Mucosa of stomach (tissue), 1 donor: ENCODE data around the gene FOXO6.

Experiments
- H3K27me3 ChIP-seq: one replicate; pipeline ENCODE4 v1.7.0; 2013; ENCODE audit warnings: mild to moderate bottlenecking, low read length; ENCODE audit not compliant: control insufficient read depth, insufficient read depth
- H3K36me3 ChIP-seq: one replicate; pipeline ENCODE4 v1.7.0; 2013; ENCODE audit warnings: low read length; ENCODE audit not compliant: control insufficient read depth, insufficient read depth
- H3K4me1 ChIP-seq: one replicate; pipeline ENCODE4 v1.7.0; 2013; ENCODE audit warnings: mild to moderate bottlenecking, low read length; ENCODE audit not compliant: control insufficient read depth, insufficient read depth
- H3K4me3 ChIP-seq: one replicate; pipeline ENCODE4 v1.7.0; 2013; ENCODE audit warnings: low read length
- H3K9ac ChIP-seq: one replicate; pipeline ENCODE4 v1.7.0; 2013; ENCODE audit warnings: mild to moderate bottlenecking, low read length, moderate library complexity
- H3K9me3 ChIP-seq: one replicate; pipeline ENCODE4 v1.7.0; 2013; ENCODE audit warnings: mild to moderate bottlenecking, low read length, moderate library complexity; ENCODE audit not compliant: control insufficient read depth
- donor health status: Pancreatic carcinoma.

FOXO6 gene

DNA sequence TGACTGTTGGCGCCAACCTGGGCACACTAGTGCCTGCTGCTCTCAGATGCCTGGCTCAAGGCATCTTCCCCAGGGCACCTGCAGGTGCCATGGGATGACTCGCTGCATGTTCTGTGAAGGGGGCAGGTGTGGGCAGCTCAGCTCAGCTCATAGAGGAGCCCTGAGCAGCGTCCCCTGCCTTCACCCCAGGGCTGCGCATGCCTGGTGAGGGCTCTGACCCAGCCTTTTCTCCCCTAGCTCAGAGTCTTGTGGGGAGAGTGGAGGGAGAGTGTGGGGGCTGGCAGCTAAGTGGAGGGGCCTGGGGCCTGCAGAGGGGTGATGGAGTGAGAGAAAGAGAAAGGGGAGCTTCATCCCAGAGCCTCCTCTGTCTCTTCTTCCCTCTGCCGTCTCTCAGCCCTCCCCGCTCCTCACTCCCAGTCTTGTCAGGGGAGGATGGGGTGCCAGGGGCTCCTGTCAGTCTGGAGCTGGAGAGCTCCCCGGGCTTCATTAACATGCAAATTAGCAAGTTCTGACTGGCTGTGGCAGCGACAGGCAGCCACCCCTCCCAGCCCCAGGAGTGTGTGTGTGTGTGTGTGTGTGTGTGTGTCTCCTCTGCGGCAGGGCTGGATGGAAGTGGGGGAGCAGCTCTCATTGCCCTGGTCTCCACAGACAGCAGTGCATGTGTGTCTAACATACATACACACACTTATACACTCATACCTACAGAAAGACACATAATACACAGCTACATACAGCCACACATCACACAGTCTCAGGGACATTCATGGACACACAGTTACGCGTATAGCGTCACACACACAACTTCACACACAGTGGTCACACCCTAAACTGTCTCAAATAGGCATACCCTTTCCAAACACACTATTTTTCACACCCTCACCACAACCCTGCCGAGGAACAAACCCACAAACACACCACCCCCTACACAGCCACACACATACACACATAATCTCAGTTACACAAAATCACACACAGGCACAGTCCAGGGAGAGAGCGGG is 34.0 kb downstream of the FOXO6 start:
- Histone ChIP-seq H3K9ac (no peak overlapping the region), H3K4me1 (no peaks in the 10 kb centered on the region), H3K9me3 (no peaks in the 10 kb centered on the region)

DNA sequence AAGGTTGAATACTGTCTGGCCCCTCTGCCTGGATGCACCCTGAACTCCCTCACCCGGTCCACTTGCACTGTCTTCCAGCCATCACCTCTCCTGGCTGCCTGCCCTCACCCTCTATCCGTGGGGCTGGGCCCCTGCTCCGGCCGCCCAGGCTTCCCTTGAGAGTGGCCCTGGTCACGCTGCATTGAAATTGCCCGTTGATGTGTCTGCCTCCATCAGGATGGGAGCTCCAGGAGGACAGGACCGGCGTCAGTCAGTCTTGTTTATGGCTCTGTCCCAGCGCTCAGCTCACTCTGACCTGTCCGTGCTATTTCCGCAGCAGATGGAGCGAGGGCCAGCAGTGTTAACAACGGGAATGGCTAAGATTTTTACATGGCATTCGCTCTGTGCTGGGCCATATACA is 34.9 kb downstream of the FOXO6 start:
- Histone ChIP-seq H3K9me3 (no peaks in the 10 kb centered on the region), H3K27me3 (peaks cover 21% of the 10 kb centered on the region), H3K9ac (no peak overlapping the region), H3K36me3 (no peaks in the 10 kb centered on the region), H3K4me1 (no peaks in the 10 kb centered on the region), H3K4me3 (no peak overlapping the region)

More for the DNA sequence above, 34.0 kb downstream of the FOXO6 start:
- Histone ChIP-seq H3K27me3 (peaks cover 21% of the 10 kb centered on the region), H3K4me3 (no peak overlapping the region), H3K36me3 (no peaks in the 10 kb centered on the region)

DNA sequence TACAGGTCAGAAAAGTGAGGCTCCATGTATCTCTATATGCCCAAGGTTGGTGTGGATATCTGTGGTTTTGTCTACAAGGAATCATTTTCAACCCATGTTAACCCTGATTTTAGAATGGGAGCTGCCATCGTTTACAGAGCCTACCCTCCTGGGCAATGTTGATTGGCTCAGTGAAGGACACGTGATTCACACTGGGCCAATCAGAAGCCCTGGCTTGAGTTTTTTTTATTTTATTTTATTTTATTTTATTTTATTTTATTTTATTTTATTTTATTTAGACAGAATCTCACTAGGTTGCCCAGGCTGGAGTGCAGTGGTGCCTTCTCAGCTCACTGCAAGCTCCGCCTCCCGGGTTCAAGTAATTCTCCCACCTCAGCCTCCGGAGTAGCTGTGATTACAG is 35.8 kb downstream of the FOXO6 start:
- Histone ChIP-seq H3K4me1 (no peaks in the 10 kb centered on the region), H3K36me3 (no peaks in the 10 kb centered on the region), H3K9ac (no peak overlapping the region), H3K4me3 (no peak overlapping the region), H3K27me3 (peaks cover 21% of the 10 kb centered on the region), H3K9me3 (no peaks in the 10 kb centered on the region)

DNA sequence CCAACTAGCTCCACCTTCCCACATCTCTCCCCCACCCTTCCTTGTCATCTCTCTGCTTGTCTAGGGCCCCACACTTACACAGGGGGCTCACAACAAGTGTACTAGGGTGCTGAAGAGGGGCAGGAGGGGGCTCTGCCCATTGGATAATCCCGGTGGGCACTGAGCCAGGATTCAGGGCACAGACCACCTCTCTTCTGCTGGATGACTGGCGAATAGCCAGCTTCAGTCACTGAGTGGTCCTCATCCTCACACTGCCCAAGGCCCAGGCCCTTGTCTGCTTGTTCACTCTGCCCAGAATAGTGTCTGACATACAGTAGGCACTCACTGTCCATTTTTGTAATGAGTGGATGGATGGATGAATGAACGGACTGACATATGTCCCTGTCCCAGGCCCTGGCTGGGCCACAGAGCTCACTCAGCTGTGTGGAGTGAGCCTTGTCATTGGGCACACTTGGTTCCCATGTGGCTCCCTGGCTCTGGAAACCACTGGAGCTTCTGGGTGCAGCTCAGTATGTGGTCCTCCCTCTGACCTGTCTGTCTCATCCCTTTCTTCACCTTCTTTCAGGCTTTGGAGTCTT is 36.6 kb downstream of the FOXO6 start:
- Histone ChIP-seq H3K9ac (no peak overlapping the region), H3K27me3 (peaks cover 21% of the 10 kb centered on the region), H3K4me1 (no peaks in the 10 kb centered on the region), H3K4me3 (no peak overlapping the region), H3K36me3 (no peaks in the 10 kb centered on the region), H3K9me3 (no peaks in the 10 kb centered on the region)

DNA sequence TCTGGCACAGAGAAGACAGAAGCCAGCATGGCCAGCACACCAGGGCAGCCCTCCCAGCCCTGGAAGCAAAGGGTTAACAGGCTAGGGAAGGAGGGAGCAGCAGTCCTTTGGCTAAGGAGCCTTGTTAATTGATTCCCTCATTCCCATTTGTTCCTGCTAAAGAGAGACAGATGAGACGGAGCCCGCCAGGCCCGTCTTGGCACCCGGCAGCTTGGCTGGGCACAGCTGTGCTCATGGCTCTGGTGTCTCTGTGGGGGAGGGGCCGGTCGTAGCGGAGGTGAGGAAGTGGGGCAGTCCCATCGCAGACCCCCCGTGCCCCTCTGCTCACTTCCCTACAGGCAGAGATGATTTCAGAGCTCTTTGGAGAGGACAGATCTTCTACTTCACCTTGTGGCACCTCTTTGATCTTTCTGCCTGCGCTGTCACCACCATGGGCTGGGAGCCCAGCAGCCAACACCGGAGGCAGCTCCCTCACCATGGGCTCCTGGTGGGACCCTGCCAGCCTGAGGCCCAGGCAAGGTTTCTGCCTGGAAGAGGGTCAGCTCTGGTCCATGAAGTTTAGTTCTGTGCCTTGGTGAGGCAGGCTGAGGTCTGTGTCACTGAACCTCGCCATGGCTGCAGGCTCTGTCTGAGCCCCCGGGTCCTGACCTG is 38.0 kb downstream of the FOXO6 start:
- H3K9me3 ChIP-seq, result no peaks in the 10 kb centered on the region
- no peaks in the 10 kb centered on the region for H3K36me3 ChIP-seq
- no peak overlapping the region for H3K4me3 ChIP-seq
- peaks cover 29% of the 10 kb centered on the region for H3K27me3 ChIP-seq
- H3K4me1 ChIP-seq, result no peaks in the 10 kb centered on the region
- H3K9ac ChIP-seq, result no peak overlapping the region

DNA sequence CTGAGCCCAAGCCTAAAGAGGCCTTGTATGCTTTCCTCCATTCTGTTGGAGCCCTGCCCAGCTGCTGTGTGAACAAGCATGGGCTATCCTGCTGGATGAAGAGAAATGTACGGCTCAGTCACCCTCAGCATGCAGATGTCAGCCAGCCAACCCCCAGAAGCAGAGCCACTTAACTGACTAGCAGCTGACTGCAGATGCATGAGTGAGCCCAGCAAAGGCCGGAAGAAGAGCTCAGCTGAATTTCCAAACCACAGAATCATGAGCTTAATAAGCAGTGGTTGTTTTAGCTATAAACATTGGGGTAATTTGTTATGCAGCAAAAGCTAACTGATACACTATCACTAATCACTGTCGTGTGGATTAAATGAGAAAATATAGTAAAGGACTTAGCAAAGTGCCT is 39.0 kb downstream of the FOXO6 start:
- H3K36me3 ChIP-seq, result no peaks in the 10 kb centered on the region
- no peaks in the 10 kb centered on the region for H3K4me1 ChIP-seq
- no peak overlapping the region for H3K4me3 ChIP-seq
- H3K9me3 ChIP-seq, result no peaks in the 10 kb centered on the region
- H3K9ac ChIP-seq, result no peak overlapping the region
- H3K27me3 ChIP-seq, result peaks cover 26% of the 10 kb centered on the region

DNA sequence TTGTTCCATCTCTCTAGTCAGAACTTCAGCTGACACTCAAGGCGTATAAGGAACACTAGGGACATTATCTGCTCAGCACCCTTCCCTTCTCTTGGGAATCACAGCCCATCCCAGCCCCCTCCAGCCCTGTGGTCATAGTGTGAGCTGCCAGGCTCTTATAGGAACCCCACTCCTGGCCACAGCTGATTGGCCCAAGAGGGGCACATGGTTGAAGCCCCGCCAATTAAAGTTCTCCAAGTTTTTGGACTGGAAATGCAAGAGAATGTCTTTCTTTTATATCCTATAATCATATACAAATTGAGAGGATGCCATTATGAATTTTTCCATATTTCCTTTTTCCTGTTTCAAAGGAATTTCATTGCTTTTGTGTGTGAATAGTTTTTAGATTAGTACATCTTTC is 40.7 kb downstream of the FOXO6 start:
- Histone ChIP-seq H3K4me1 (no peaks in the 10 kb centered on the region), H3K36me3 (no peaks in the 10 kb centered on the region), H3K4me3 (no peak overlapping the region), H3K9me3 (no peaks in the 10 kb centered on the region), H3K9ac (no peak overlapping the region), H3K27me3 (peaks cover 15% of the 10 kb centered on the region)

DNA sequence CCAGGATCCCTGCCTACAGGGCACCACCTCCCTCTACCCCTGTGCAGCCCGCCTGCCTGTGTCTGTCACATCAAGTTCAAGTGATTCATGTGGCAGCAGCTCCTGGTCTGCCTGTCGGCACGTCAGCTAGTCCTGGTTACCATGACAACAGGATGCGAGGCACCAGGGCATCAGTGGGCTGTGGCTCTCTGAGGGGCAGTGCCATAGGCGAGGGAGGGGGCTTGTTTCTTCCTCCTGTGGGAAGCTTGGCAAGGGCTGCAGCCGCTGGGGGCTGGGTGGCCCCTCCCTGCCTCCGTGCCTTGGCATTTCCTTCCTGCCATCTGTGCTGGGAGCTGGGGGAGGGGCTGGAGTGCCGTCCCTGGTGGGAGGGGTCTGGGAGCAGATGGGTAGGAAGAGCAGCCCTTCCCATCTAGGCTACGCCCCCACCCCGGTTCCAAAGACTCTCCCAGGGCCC is 43.1 kb downstream of the FOXO6 start:
- no peaks in the 10 kb centered on the region for H3K4me1 ChIP-seq
- peaks cover 29% of the 10 kb centered on the region for H3K27me3 ChIP-seq
- H3K9me3 ChIP-seq, result no peaks in the 10 kb centered on the region
- H3K4me3 ChIP-seq, result no peak overlapping the region
- H3K9ac ChIP-seq, result no peak overlapping the region
- no peaks in the 10 kb centered on the region for H3K36me3 ChIP-seq

DNA sequence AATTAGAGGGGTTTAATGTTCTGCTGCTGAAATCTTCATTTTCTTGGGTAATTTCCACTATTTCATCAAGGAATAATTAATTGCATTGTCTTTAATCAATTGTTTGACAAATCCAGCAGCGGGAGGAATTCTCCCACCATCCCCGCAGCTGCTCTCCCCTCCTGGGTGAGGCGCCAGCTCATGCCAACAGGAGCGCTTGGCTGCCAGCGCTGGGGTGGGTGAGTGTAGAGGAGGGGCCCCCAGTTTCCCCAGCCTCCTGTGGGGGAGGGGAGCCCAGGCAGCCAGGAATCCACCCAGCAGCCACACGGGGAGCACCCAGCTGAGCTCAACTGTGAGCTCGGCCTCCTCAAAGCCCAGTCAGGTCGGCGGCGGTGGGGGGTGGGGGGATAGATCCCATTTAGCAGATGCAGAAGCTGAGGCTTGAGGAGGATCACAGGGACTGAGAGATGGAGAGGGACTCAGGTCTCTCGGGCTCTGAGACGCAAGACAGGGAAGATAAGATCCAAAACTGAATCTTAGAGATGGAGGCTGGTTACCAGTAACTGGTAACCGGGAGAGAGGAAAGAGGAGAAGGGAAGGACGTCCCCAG is 46.5 kb downstream of the FOXO6 start:
- Histone ChIP-seq H3K4me1 (no peaks in the 10 kb centered on the region), H3K36me3 (no peaks in the 10 kb centered on the region), H3K27me3 (peaks cover 30% of the 10 kb centered on the region), H3K9me3 (no peaks in the 10 kb centered on the region), H3K4me3 (no peak overlapping the region), H3K9ac (no peak overlapping the region)

DNA sequence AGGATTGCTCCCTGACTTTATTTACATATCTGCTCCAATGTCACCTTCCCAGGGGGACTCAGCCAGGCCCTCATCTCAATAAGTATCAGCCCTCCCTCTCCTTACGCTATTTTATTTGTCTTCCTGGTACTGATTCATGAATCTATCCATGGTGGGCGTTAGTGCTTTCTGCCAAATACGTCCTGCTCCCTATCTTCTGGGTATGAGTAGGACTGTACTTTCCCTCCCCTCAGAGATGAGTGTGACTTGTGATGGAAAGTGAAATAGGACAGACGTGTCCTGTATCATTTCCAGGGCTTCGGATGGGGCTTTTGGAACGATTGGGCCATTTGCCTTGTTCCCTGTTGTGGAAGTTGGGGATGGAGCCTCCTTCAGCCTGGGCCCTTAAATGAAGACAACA is 47.5 kb downstream of the FOXO6 start:
- Histone ChIP-seq H3K36me3 (no peaks in the 10 kb centered on the region), H3K27me3 (peaks cover 27% of the 10 kb centered on the region), H3K9me3 (no peaks in the 10 kb centered on the region)

DNA sequence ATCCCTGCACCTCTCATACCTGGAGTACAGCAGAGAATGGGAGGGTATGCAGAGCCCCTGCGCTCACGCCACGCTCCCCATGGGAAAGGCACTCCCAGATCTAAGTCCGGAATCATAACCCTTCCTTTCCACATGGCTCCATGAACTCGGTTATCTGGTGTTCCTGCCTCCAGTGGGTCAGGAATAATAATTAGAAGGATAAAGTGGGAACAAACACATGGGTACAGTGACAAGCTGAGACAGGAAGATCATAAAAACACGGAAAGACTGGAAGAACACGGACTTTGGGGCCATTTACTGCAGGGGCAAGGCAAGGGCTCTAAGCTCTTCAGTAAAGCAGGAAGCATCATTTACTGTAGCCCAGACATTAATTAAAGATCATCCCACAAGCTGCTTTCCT is 48.6 kb downstream of the FOXO6 start:
- Histone ChIP-seq H3K9ac (no peak overlapping the region), H3K27me3 (peaks cover 15% of the 10 kb centered on the region), H3K4me1 (no peaks in the 10 kb centered on the region)

More for the DNA sequence above, 47.5 kb downstream of the FOXO6 start:
- no peaks in the 10 kb centered on the region for H3K4me1 ChIP-seq
- no peak overlapping the region for H3K9ac ChIP-seq
- no peak overlapping the region for H3K4me3 ChIP-seq

DNA sequence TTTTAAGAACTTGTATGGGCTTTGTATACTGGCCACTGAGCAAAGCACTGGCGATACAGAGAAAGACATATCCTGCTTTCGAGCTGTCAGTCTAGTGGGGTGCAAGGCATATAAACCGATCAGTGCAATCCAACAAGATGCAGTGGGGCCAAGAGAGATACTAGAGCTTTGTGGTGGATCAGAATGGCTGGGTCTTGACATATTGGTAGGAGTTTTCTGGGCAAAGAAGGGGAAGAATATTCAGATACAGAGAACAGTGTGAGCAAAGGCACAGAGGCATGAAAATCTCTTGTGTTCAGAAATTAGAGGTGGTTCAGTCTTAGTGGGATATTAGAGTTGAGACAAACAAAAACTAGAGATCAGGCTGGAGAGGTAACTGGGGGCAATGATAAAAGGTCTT is 49.2 kb downstream of the FOXO6 start:
- peaks cover 15% of the 10 kb centered on the region for H3K27me3 ChIP-seq
- no peak overlapping the region for H3K9ac ChIP-seq
- H3K4me3 ChIP-seq, result no peak overlapping the region
- H3K4me1 ChIP-seq, result no peaks in the 10 kb centered on the region
- H3K36me3 ChIP-seq, result no peaks in the 10 kb centered on the region
- H3K9me3 ChIP-seq, result no peaks in the 10 kb centered on the region

More for the DNA sequence above, 48.6 kb downstream of the FOXO6 start:
- no peak overlapping the region for H3K4me3 ChIP-seq
- H3K36me3 ChIP-seq, result no peaks in the 10 kb centered on the region
- no peaks in the 10 kb centered on the region for H3K9me3 ChIP-seq
